Activated T-cell treated with anti-CD3 and anti-CD28 coated beads, Interleukin-2, amount 50 U/mL, for 1 hour (primary cell): ENCODE data around the gene FAM50B.
"Not testable (repeated sequence)": the region's sequence is repeated elsewhere in the genome, so short reads cannot be mapped to it uniquely, and the experiment has no call there.

Experiments
- DNase-seq: peaks from one replicate; pipeline ENCODE4 v3.0.0-alpha.2; 2020

The FAM50B gene

DNA sequence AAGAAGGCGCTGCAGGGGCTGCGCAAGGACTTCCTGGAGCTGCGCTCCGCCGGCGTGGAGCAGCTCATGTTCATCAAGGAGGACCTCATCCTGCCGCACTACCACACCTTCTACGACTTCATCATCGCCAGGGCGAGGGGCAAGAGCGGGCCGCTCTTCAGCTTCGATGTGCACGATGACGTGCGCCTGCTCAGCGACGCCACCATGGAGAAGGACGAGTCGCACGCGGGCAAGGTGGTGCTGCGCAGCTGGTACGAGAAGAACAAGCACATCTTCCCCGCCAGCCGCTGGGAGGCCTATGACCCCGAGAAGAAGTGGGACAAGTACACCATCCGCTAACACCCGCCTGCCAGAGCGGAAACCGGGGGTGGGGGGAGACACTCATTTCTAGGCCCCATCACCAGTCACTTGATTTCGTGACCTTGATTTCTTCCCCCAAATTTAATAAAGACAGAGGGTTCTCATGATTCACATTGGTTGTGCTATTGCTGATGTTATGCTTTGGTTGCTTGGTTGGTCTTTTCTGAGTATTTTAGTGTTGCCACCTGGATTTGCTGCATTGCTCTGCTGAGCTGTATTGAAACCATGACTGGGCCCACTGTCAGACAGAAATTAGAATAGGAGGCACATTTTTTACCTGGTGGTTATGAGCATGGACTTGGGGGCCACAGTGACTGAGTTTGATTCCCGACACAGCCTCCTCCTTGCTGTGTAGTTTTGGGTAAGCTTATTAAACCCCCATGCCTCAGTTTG, 1.5 kb downstream of the FAM50B start:
- peak; percentile 25 for DNase-seq

GRCh38 chr6:3851839-3852238, 2.7 kb downstream of the FAM50B start:
- no peak for DNase-seq

DNA sequence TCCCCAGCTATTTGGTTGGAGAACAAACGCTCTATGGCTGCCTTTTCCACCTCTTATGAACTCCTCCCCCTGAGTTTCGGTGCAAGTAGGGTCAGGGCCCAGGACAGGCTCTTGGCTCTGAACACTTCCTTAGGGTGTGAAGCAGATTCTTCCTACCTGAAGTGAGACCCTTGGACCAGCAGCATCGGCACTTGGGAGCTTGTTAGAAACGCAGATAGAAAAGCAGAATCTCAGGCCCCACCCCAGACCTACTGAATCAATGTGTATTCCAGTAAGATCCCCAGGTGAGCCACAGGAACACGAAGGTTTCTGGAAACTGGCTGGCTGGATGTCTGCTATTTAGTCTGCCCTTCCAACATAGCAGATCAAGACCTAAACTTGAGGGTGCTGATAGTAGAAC, 3.2 kb downstream of the FAM50B start:
- no peak for DNase-seq

DNA sequence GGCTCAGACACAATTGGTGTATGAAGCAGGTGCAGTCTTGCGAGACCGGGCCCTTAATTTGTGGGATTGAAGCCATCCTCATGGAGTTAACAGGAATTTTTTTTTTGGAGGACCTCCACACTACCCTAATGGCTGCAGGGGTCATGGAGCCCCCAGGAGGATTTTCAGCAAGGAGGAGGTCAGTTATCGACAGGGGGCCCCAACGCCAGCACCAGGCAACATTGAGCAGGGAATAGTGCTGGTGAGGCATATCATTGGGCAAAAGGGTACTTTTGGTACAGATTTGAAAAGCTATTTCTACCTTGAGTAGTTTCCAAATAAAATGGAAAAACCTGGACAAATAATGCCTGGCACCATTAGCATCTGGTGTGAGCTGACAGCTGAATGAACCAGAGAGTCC, 6.7 kb downstream of the FAM50B start:
- no peak for DNase-seq

GRCh38 chr6:3856576-3856975, 7.4 kb downstream of the FAM50B start:
- DNase-seq, result no peak

GRCh38 chr6:3857468-3858456, 8.6 kb downstream of the FAM50B start:
- no peak for DNase-seq

DNA sequence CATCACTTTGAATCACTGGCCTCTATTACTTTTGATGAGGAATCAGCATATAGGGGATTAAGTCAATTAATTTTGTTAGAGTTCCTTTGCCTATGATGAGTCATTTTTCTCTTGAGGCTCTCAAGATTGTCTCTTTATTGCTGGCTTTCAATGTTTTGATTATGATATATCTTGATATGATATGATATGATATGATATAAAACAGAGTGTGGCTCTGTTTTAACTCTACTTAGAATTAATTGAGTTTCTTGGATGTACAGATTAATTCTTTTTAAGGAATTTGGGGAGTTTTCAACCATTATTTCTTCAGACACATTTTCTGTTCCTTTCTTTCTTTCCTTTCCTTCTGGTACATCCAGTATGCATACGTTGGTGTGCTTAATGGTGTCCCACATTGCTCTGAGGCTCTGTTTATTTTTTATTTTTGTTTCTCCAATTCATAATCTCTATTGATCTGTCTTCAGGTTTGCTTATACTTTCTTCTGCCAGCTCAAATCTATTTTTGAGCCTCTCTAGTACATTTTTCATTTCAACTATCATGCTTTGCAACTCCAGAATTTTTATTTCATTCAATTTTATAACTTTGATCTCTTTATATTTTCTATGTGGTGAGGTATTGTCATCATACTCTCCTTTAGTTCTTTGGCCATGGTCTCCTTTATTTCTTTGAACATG, 10.8 kb downstream of the FAM50B start:
- DNase-seq, result no peak

GRCh38 chr6:3861424-3861823, 12.3 kb downstream of the FAM50B start:
- DNase-seq, result no peak

- DNase-seq, result no peak
Observed at GRCh38 chr6:3862038-3862437, 12.9 kb downstream of the FAM50B start.

DNA sequence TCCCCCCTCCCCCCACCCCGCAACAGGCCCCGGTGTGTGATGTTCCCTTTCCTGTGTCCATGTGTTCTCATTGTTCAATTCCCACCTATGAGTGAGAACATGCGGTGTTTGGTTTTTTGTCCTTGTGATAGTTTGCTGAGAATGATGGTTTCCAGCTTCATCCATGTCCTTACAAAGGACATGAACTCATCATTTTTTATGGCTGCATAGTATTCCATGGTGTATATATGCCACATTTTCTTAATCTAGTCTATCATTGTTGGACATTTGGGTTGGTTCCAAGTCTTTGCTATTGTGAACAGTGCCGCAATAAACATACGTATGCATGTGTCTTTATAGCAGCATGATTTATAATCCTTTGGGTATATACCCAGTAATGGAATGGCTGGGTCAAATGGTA, 14.1 kb downstream of the FAM50B start:
- not testable (repeated sequence) for DNase-seq

- DNase-seq, result no peak
Observed at GRCh38 chr6:3865463-3865862, 16.3 kb downstream of the FAM50B start.

- DNase-seq, result no peak
Observed at GRCh38 chr6:3867641-3868502, 18.7 kb downstream of the FAM50B start.

DNA sequence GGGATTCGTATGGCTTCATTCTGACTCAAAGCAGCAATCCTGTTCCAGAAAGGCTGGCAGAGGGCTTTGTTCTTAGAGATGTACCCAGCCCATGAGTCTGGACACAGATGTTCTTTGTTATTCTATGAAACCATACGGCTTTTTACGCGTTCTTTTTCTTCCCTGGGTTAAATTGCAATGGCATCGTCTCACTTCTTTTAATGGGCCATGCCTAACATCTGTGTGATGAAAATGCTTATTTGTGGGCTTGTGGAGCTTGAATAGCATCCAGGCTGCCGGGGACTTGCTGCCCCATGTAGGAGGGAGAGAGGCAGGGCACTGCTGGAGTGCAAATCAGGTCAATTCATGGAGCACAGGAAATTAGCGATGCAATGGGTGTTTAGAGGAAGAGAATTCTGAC, 19.4 kb downstream of the FAM50B start:
- DNase-seq, result no peak

- DNase-seq, result no peak
Observed at GRCh38 chr6:3869284-3869631, 20.1 kb downstream of the FAM50B start.

GRCh38 chr6:3869632-3870527, 20.7 kb downstream of the FAM50B start:
- DNase-seq, result no peak

DNA sequence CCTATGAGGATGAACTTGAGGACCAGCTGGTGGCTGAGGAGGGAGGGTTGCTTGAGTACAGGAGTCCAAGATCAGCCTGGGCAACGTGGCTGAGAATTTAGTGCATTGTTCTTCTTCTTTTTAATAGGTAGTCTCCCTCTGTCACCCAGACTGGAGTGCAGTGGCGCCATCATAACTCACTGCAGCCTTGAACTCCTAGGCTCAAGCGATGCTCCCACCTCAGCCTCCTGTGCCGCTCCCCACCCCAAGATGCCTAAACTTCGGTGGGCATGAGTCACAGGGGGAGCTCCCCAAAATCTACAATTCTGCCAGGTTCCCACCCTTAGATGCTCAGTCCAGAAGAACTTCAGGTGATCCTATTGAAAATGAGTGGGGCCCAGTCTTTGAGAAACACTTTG, 21.4 kb downstream of the FAM50B start:
- DNase-seq, result no peak

DNA sequence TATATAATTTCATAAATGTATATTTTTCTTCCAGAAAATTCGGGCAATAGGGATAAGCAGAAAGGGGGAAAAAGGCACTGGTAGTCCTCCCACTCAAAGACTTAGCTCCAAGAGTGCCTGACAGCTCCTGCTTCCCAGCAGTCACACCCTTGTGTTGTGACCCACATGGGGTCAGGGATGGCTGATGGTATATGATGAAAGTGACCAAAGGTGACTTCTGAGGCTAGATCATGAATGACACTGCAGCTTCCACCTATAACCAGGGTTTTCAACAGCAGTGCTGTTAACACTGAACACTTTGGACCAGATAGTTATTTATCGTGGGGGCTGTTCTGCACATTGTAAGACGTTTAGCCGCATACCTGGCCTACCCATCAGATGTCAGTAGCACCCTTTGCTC, 22.3 kb downstream of the FAM50B start:
- DNase-seq, result no peak

DNA sequence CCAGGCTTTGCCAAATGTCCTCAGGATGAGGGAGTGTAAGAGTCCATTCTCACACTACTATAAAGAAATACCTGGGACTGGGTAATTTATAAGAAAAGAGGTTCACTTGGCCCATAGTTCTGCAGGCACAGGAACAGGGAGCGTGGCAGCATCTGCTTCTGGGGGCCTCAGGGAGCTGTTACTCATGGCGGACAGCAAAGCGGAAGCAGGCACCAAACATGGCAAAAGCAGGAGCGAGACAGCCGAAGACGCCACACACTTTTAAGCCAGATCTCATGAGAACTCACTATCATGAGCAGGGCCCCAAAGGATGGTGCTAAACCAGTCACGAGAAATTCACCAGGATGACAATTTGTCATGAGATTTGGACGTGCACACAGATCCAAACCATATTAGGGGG, 22.8 kb downstream of the FAM50B start:
- DNase-seq, result no peak

DNA sequence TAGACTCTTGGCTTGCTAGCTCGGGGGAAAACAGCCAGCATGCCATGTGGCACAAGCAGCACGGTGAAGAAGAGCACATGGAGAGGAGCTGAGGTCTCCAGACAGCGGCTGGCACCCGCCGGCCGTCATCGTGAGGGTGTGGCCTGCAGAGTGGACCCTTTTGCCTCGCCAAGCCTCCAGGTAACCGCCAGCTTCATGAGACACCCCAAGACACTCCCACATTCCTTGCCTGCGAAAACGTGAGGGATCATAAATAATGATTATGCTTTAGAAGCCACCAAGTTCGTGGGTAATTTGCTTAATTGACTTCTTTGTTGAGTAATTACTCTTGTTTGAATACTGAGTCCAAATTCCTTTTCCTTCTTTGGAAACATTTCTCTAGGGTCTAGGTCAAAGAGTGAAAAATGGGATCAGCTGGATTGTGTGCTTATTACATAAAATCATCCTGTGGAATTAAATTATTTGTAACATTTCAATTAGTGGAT, 23.2 kb downstream of the FAM50B start:
- no peak for DNase-seq

DNA sequence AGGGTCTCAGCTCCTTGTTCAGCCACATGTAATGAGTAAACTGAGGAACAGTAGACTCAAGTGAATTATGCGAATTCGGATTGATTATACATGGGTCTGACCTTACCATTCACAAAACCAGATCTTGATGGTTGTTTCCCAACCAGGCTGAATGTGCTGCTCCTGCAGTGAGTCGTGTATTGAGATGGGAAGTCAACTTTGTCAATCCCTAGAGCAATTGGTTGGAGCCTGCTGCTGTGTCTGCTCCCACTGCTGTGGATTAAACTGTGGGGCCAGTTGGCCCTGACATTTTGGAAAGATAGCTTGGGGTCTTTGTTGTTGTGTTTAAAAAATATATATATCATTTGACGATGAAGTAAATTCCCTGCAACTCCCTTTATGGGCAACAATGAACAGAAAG, 23.9 kb downstream of the FAM50B start:
- DNase-seq, result no peak

DNA sequence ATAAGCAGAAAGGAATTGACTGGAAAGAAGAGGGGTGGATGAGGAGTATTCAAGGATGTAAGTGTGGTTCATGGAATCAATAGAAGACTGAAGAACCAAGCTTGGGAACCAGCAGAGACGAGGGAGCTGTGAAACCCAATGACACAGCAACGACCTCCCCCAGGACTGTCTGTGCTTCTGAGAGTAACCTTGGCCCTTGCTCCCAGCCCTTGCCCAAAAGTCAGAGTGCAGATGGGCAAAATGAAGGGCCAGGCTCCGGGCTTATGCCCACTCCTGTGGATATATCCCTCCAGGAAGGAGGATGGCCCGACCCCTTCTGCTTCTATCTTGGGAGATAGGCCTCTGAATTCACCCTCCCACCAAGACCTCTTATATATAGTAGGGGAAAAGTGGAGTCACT, 24.9 kb downstream of the FAM50B start:
- no peak for DNase-seq
